Measurements from ENCODE around the gene ASIC4.

Gene ASIC4

GRCh38 chr2:219569041-219569440 is 54.8 kb downstream of the ASIC4 start:
- no peaks in the 10 kb centered on the region for H3K9me3 ChIP-seq (ENCODE audit: control insufficient read depth, insufficient read depth, low read length)
- no peaks in the 10 kb centered on the region for H3K4me1 ChIP-seq (ENCODE audit: control insufficient read depth, low read length)
- H4K20me1 ChIP-seq (ENCODE audit: control insufficient read depth, insufficient read depth, low read depth, low read length) = no peaks in the 10 kb centered on the region
- no peaks in the 10 kb centered on the region for H3K36me3 ChIP-seq (ENCODE audit: control insufficient read depth, low read length)
- H3K27me3 ChIP-seq (ENCODE audit: control insufficient read depth, low read length) = no peaks in the 10 kb centered on the region; the same call in 1 of the 2 replicates
- H3K27ac ChIP-seq (ENCODE audit: low read depth, low read length) = no peak overlapping the region
- no peaks in the 10 kb centered on the region for H3K9me2 ChIP-seq (replicated peaks; ENCODE audit: control insufficient read depth, low read length)
- no peaks in the 10 kb centered on the region for H3F3A ChIP-seq (ENCODE audit: control insufficient read depth, insufficient read depth)
- no peaks in the 10 kb centered on the region for H3K79me2 ChIP-seq (ENCODE audit: control insufficient read depth, low read length)
- H3K4me2 ChIP-seq (ENCODE audit: low read length) = no peak overlapping the region
- H3K4me3 ChIP-seq (ENCODE audit: low read length) = no peak overlapping the region
- TF ChIP-seq EZH2phosphoT487 (IDR thresholded peaks at IDR 0.05; ENCODE audit: borderline replicate concordance, low read length) (no peak), CTCF (IDR thresholded peaks at IDR 0.05; ENCODE audit: low read depth, low read length, poor library complexity, severe bottlenecking) (no peak)

- H3K4me2 ChIP-seq (ENCODE audit: low read length) = no peak overlapping the region
- H3K36me3 ChIP-seq (ENCODE audit: control insufficient read depth, low read length) = no peaks in the 10 kb centered on the region
- no peak overlapping the region for H3K27ac ChIP-seq (ENCODE audit: low read depth, low read length)
- H3K4me3 ChIP-seq (ENCODE audit: low read length) = no peak overlapping the region
- H3K27me3 ChIP-seq (ENCODE audit: control insufficient read depth, low read length) = no peaks in the 10 kb centered on the region; the same call in 1 of the 2 replicates
- H3K9me2 ChIP-seq (replicated peaks; ENCODE audit: control insufficient read depth, low read length) = no peaks in the 10 kb centered on the region
- H3K4me1 ChIP-seq (ENCODE audit: control insufficient read depth, low read length) = no peaks in the 10 kb centered on the region
- no peaks in the 10 kb centered on the region for H4K20me1 ChIP-seq (ENCODE audit: control insufficient read depth, insufficient read depth, low read depth, low read length)
- no peaks in the 10 kb centered on the region for H3K79me2 ChIP-seq (ENCODE audit: control insufficient read depth, low read length)
- no peaks in the 10 kb centered on the region for H3K9me3 ChIP-seq (ENCODE audit: control insufficient read depth, insufficient read depth, low read length)
- no peak for TF ChIP-seq CTCF (IDR thresholded peaks at IDR 0.05; ENCODE audit: low read depth, low read length, poor library complexity, severe bottlenecking)
- TF ChIP-seq EZH2phosphoT487 (IDR thresholded peaks at IDR 0.05; ENCODE audit: borderline replicate concordance, low read length) = no peak
- no peaks in the 10 kb centered on the region for H3F3A ChIP-seq (ENCODE audit: control insufficient read depth, insufficient read depth)
These were observed 55.4 kb downstream of the ASIC4 start for GRCh38 chr2:219569635-219570034.

- no peaks in the 10 kb centered on the region for H3K9me2 ChIP-seq (replicated peaks; ENCODE audit: control insufficient read depth, low read length)
- no peaks in the 10 kb centered on the region for H3K36me3 ChIP-seq (ENCODE audit: control insufficient read depth, low read length)
- H3K27ac ChIP-seq (ENCODE audit: low read depth, low read length) = no peak overlapping the region
- H3K9me3 ChIP-seq (ENCODE audit: control insufficient read depth, insufficient read depth, low read length) = no peaks in the 10 kb centered on the region
- H3K79me2 ChIP-seq (ENCODE audit: control insufficient read depth, low read length) = no peaks in the 10 kb centered on the region
- TF ChIP-seq EZH2phosphoT487 (IDR thresholded peaks at IDR 0.05; ENCODE audit: borderline replicate concordance, low read length) (no peak), CTCF (IDR thresholded peaks at IDR 0.05; ENCODE audit: low read depth, low read length, poor library complexity, severe bottlenecking) (no peak)
- H3K4me3 ChIP-seq (ENCODE audit: low read length) = no peak overlapping the region
- H3K27me3 ChIP-seq (ENCODE audit: control insufficient read depth, low read length) = no peaks in the 10 kb centered on the region; the same call in 1 of the 2 replicates
- H3K4me1 ChIP-seq (ENCODE audit: control insufficient read depth, low read length) = no peaks in the 10 kb centered on the region
- no peaks in the 10 kb centered on the region for H3F3A ChIP-seq (ENCODE audit: control insufficient read depth, insufficient read depth)
- no peaks in the 10 kb centered on the region for H4K20me1 ChIP-seq (ENCODE audit: control insufficient read depth, insufficient read depth, low read depth, low read length)
- H3K4me2 ChIP-seq (ENCODE audit: low read length) = no peak overlapping the region
These were observed 56.1 kb downstream of the ASIC4 start for GRCh38 chr2:219570194-219570923.

Measured in DOHH2 (cell line).